Progenitor cell of endocrine pancreas (in vitro differentiated cells): ENCODE results near the gene C19orf81. TPM values are rescaled to one million over a fixed set of nuclear protein-coding genes. Genes with fewer than 3 reads are reported as not detected.
A peak's percentile ranks its signal among the peaks of the same experiment; 100 is the strongest.

Experiments used
- DNase-seq: peaks from one replicate; pipeline ENCODE4 v3.0.0; 2021; ENCODE audit warnings: low spot score; ENCODE audit not compliant: unreplicated experiment
- H3K27ac Mint-ChIP-seq: 2 replicates; pipeline ENCODE4 v1.8.0; 2021; ENCODE audit warnings: mild to moderate bottlenecking, moderate library complexity, mixed read lengths
- H3K27me3 Mint-ChIP-seq: 2 replicates; pipeline ENCODE4 v1.8.0; 2021; ENCODE audit warnings: mixed read lengths
- H3K36me3 Mint-ChIP-seq: 2 replicates; pipeline ENCODE4 v1.8.0; 2022; ENCODE audit warnings: mixed read lengths; ENCODE audit not compliant: insufficient read depth
- H3K4me1 Mint-ChIP-seq: 2 replicates; pipeline ENCODE4 v1.8.0; 2021; ENCODE audit warnings: low read depth, mixed read lengths
- H3K4me3 Mint-ChIP-seq: 2 replicates; pipeline ENCODE4 v1.8.0; 2021; ENCODE audit warnings: low read depth, mild to moderate bottlenecking, moderate library complexity, mixed read lengths
- H3K9me3 Mint-ChIP-seq: 2 replicates; pipeline ENCODE4 v1.8.0; 2021; ENCODE audit warnings: low read depth, mixed read lengths
- CTCF ChIP-seq: fragments of 200-600 bp; sonication (generic); IDR thresholded peaks from one replicate; pipeline ENCODE4 v1.5.0; 2021; ENCODE audit warnings: antibody characterized with exemption, mild to moderate bottlenecking; ENCODE audit not compliant: unreplicated experiment
- total RNA-seq: library from RNA; stranded (reverse); gene quantifications from 2 replicates; pipeline ENCODE4 v1.2.1, GENCODE V29; 2021

C19orf81 gene
- total RNA-seq, 1 donor from 2014 or later, result 8.6 TPM

- Mint-ChIP-seq H3K27ac (no peak overlapping the region), H3K9me3 (no peaks in the 10 kb centered on the region), H3K27me3 (peaks cover 56% of the 10 kb centered on the region), H3K4me3 (no peak overlapping the region), H3K36me3 (no peaks in the 10 kb centered on the region), H3K4me1 (peaks cover 2% of the 10 kb centered on the region)
- TF ChIP-seq CTCF, result no peak
- DNase-seq, result no peak
Measured at GRCh38 chr19:50667759-50668231, 18.6 kb downstream of the C19orf81 start.

GRCh38 chr19:50668416-50668815 lies 19.2 kb downstream of the C19orf81 start:
- Mint-ChIP-seq H3K27me3 (peaks cover 57% of the 10 kb centered on the region), H3K36me3 (no peaks in the 10 kb centered on the region), H3K9me3 (no peaks in the 10 kb centered on the region), H3K4me1 (peaks cover 2% of the 10 kb centered on the region), H3K27ac (no peak overlapping the region), H3K4me3 (no peak overlapping the region)
- TF ChIP-seq CTCF, result no peak
- DNase-seq, result no peak

- H3K36me3 Mint-ChIP-seq, result no peaks in the 10 kb centered on the region
- no peak overlapping the region for H3K4me3 Mint-ChIP-seq
- H3K27ac Mint-ChIP-seq, result no peak overlapping the region
- DNase-seq, result no peak
- TF ChIP-seq CTCF, result no peak
- peaks cover 60% of the 10 kb centered on the region for H3K27me3 Mint-ChIP-seq
- no peaks in the 10 kb centered on the region for H3K9me3 Mint-ChIP-seq
- peaks cover 2% of the 10 kb centered on the region for H3K4me1 Mint-ChIP-seq
Measured at GRCh38 chr19:50668879-50669278, 19.6 kb downstream of the C19orf81 start.

GRCh38 chr19:50669302-50670101 lies 20.3 kb downstream of the C19orf81 start:
- Mint-ChIP-seq H3K4me3 (no peak overlapping the region), H3K36me3 (no peaks in the 10 kb centered on the region), H3K27ac (no peak overlapping the region), H3K4me1 (peaks cover 2% of the 10 kb centered on the region), H3K9me3 (no peaks in the 10 kb centered on the region), H3K27me3 (peaks cover 60% of the 10 kb centered on the region)
- peak; percentile 81 for TF ChIP-seq CTCF
- DNase-seq, result no peak

- no peak for TF ChIP-seq CTCF
- peaks cover 56% of the 10 kb centered on the region for H3K27me3 Mint-ChIP-seq
- no peaks in the 10 kb centered on the region for H3K9me3 Mint-ChIP-seq
- peaks cover 2% of the 10 kb centered on the region for H3K4me1 Mint-ChIP-seq
- DNase-seq, result no peak
- no peaks in the 10 kb centered on the region for H3K36me3 Mint-ChIP-seq
- H3K4me3 Mint-ChIP-seq, result no peak overlapping the region
- no peak overlapping the region for H3K27ac Mint-ChIP-seq
Measured at GRCh38 chr19:50670102-50670380, 20.8 kb downstream of the C19orf81 start.
